Aorta (tissue), 5 donors: Measurements from ENCODE around the gene MLST8. TPM values are rescaled to one million over a fixed set of nuclear protein-coding genes. Genes with fewer than 3 reads are reported as not detected.

ENCODE experiments used
- ATAC-seq: fragments of 200-7000 bp; cut with Tn5 transposase; one replicate; pipeline ENCODE4 v1.9.1; 2022; ENCODE audit warnings: moderate library complexity; ENCODE audit not compliant: low FRiP score
- DNase-seq, 2 donors: peaks; one replicate each; pipeline ENCODE4 v3.0.0-alpha.2; 2020
- H3K27ac ChIP-seq, 2 donors: one replicate each; pipeline ENCODE4 v1.5.1; 2013; ENCODE audit warnings: low read length in 2 of 2, mild to moderate bottlenecking in 2 of 2, moderate library complexity in 2 of 2, control low read depth in 1 of 2, inconsistent platforms in 1 of 2, low read depth in 1 of 2
- H3K27me3 ChIP-seq, 2 donors: one replicate each; pipeline ENCODE4 v1.6.1; 2013; ENCODE audit warnings: control low read depth in 1 of 2, low read length in 1 of 2, mild to moderate bottlenecking in 1 of 2, moderate library complexity in 1 of 2; ENCODE audit not compliant: insufficient read depth in 2 of 2, control insufficient read depth in 1 of 2
- H3K36me3 ChIP-seq, 2 donors: one replicate each; pipeline ENCODE4 v1.6.1; 2013; ENCODE audit warnings: control low read depth in 1 of 2, low read length in 1 of 2, mild to moderate bottlenecking in 1 of 2; ENCODE audit not compliant: insufficient read depth in 2 of 2, control insufficient read depth in 1 of 2
- H3K4me1 ChIP-seq, 2 donors: one replicate each; pipeline ENCODE4 v1.6.1; 2013; ENCODE audit warnings: low read length in 2 of 2, control low read depth in 1 of 2, mild to moderate bottlenecking in 1 of 2, moderate library complexity in 1 of 2; ENCODE audit not compliant: insufficient read depth in 2 of 2, control insufficient read depth in 1 of 2
- H3K4me3 ChIP-seq, 2 donors: one replicate each; pipeline ENCODE4 v1.5.1; 2013; ENCODE audit warnings: low read length in 2 of 2, control low read depth in 1 of 2, mild to moderate bottlenecking in 1 of 2
- H3K9me3 ChIP-seq: one replicate; pipeline ENCODE4 v1.6.1; 2013; ENCODE audit warnings: mild to moderate bottlenecking, low read length; ENCODE audit not compliant: control insufficient read depth
- whole genome bisulfite sequencing, 2 donors: extraction: QIAGEN DNeasy Blood & Tissue Kit; methylation state at CpG; one replicate each; pipeline ENCODE4 v1.1.7; 2013; 5-methylcytosine and 5-hydroxymethylcytosine counted together
- intact Hi-C, 2 donors: fragments of 100-400 bp; cut with DNase I; formaldehyde crosslinking; loops; one replicate each; pipeline versions ENCODE4 v1.14.2 to v1.15.0; 2022
- polyA plus RNA-seq, 2 donors: library from polyadenylated mRNA; stranded (reverse); fragments of 200-250 nt; gene quantifications; one replicate each; pipeline ENCODE4 v1.2.3, GENCODE V29; 2013
- total RNA-seq, 2 donors: library from RNA; stranded (reverse); fragmentation: NEBNext Ultra II Directional; extraction: Animal tissue kit (Norgen Biotek cat#: 25700); gene quantifications; one replicate each; pipeline ENCODE4 v1.2.1, GENCODE V29; 2021
- donor health status: healthy with polysubstance abuse.
- donor health status: Bipolar disorder and iron deficiency.
- donor health status: DM: no; HTN: no; CAD: no.
- donor health status: DM: no; HTN: no; CAD: no.
- donor health status: DM: yes; HTN: yes; CAD: no.

The MLST8 gene
- total and polyA plus RNA-seq, 4 donors: 14.1 to 50.7 (median 21.8) TPM

GRCh38 chr16:2229091-2229490, 23.8 kb downstream of the MLST8 start:
- no peak overlapping the region for H3K27ac ChIP-seq
- H3K4me3 ChIP-seq: no peak overlapping the region
- WGBS, 2 donors: 89 to 91% methylated on average over 12 of the region's 12 CpGs
- H3K27me3 ChIP-seq: no peaks in the 10 kb centered on the region
- intact Hi-C loops: no loop called here
- no peak for ATAC-seq
- no peaks in the 10 kb centered on the region for H3K9me3 ChIP-seq
- H3K36me3 ChIP-seq: peaks cover 0 to 9% of the 10 kb centered on the region in 2 donors
- H3K4me1 ChIP-seq: no peaks in the 10 kb centered on the region
- DNase-seq: no peak

GRCh38 chr16:2229632-2230250, 24.5 kb downstream of the MLST8 start:
- Histone ChIP-seq H3K4me3 (no peak overlapping the region), H3K27me3 (no peaks in the 10 kb centered on the region), H3K27ac (no peak overlapping the region), H3K9me3 (no peaks in the 10 kb centered on the region), H3K4me1 (no peaks in the 10 kb centered on the region), H3K36me3 (peaks cover 0 to 11% of the 10 kb centered on the region in 2 donors)
- intact Hi-C loops: no loop called here
- DNase-seq (no peak), ATAC-seq (no peak)
- WGBS, 2 donors: 87 to 91% methylated on average over 21 to 23 of the region's 23 CpGs

GRCh38 chr16:2230376-2230775, 25.1 kb downstream of the MLST8 start:
- intact Hi-C loops: no loop called here
- ATAC-seq (no peak), DNase-seq (no peak)
- peaks cover 0 to 14% of the 10 kb centered on the region in 2 donors for H3K36me3 ChIP-seq
- H3K9me3 ChIP-seq: no peaks in the 10 kb centered on the region
- H3K27me3 ChIP-seq: no peaks in the 10 kb centered on the region
- H3K4me3 ChIP-seq: no peak overlapping the region
- 89 to 93% methylated on average over 13 of the region's 13 CpGs for WGBS, 2 donors
- no peak overlapping the region for H3K27ac ChIP-seq
- no peaks in the 10 kb centered on the region for H3K4me1 ChIP-seq

GRCh38 chr16:2231016-2231931, 26.0 kb downstream of the MLST8 start:
- intact Hi-C loops: no loop called here
- no peak for ATAC-seq
- Histone ChIP-seq H3K27ac (no peak overlapping the region), H3K9me3 (no peaks in the 10 kb centered on the region), H3K4me3 (no peak overlapping the region), H3K4me1 (no peaks in the 10 kb centered on the region), H3K36me3 (peaks cover 0 to 14% of the 10 kb centered on the region in 2 donors), H3K27me3 (no peaks in the 10 kb centered on the region)
- WGBS, 2 donors: 84 to 86% methylated on average over 29 of the region's 29 CpGs
- DNase-seq: no peak

- H3K27me3 ChIP-seq: no peaks in the 10 kb centered on the region
- H3K9me3 ChIP-seq: no peaks in the 10 kb centered on the region
- ATAC-seq (no peak), DNase-seq (no peak)
- WGBS, 2 donors: 89 to 93% methylated on average over 36 to 41 of the region's 41 CpGs
- H3K27ac ChIP-seq: no peak overlapping the region
- no peak overlapping the region for H3K4me3 ChIP-seq
- intact Hi-C loops: no loop called here
- H3K36me3 ChIP-seq: peaks cover 0 to 14% of the 10 kb centered on the region in 2 donors
- H3K4me1 ChIP-seq: no peaks in the 10 kb centered on the region
These were observed 27.1 kb downstream of the MLST8 start for GRCh38 chr16:2232094-2232990.

- H3K27me3 ChIP-seq: no peaks in the 10 kb centered on the region
- DNase-seq (no peak), ATAC-seq (no peak)
- H3K4me3 ChIP-seq: no peak overlapping the region
- H3K9me3 ChIP-seq: no peaks in the 10 kb centered on the region
- 91% methylated on average over 28 of the region's 28 CpGs for WGBS, 2 donors
- no peaks in the 10 kb centered on the region for H3K4me1 ChIP-seq
- peaks cover 0 to 14% of the 10 kb centered on the region in 2 donors for H3K36me3 ChIP-seq
- no peak overlapping the region for H3K27ac ChIP-seq
- intact Hi-C loops: no loop called here
These were observed 28.0 kb downstream of the MLST8 start for GRCh38 chr16:2233046-2233775.

- H3K9me3 ChIP-seq: no peaks in the 10 kb centered on the region
- no peak overlapping the region for H3K4me3 ChIP-seq
- DNase-seq (no peak), ATAC-seq (no peak)
- H3K36me3 ChIP-seq: peaks cover 0 to 13% of the 10 kb centered on the region in 2 donors
- no peaks in the 10 kb centered on the region for H3K4me1 ChIP-seq
- 95 to 97% methylated on average over 45 to 51 of the region's 51 CpGs for WGBS, 2 donors
- intact Hi-C loops: no loop called here
- H3K27me3 ChIP-seq: no peaks in the 10 kb centered on the region
- no peak overlapping the region for H3K27ac ChIP-seq
These were observed 28.9 kb downstream of the MLST8 start for GRCh38 chr16:2233872-2234812.
